ENCODE results near the gene TSEN15. TPM values are rescaled to one million over a fixed set of nuclear protein-coding genes. Genes with fewer than 3 reads are reported as not detected.
A peak's percentile ranks its signal among the peaks of the same experiment; 100 is the strongest.

Gene TSEN15
- 61.3 and 79.9 TPM in 2 replicates for polyA plus RNA-seq (2011; rRNA removed)
- 25.0 and 26.2 TPM in 2 replicates for polyA plus RNA-seq (2012; cell fraction: cytosol; rRNA removed)
- 16.1 and 21.5 TPM in 2 replicates for polyA plus RNA-seq (2012; cell fraction: nucleus; rRNA removed)
- polyA plus RNA-seq (2017; fragmentation: RNase III; extraction: RNeasy Plus Mini Kit Qiagen cat#74134 plus additional on column Dnase treatment) = 35.1 to 37.2 TPM (median 36.7 TPM) in 3 replicates
- 47.1 and 52.9 TPM in 2 replicates for polyA minus RNA-seq (2011; rRNA and poly(A)+ RNA removed)

GRCh38 chr1:184051485-184052193 lies at the start of gene TSEN15:
TSS of gene TSEN15 (plus strand) at chr1:184051730. CDS start at chr1:184051756, 26 bp downstream.
- WGBS (ENCODE audit: missing lambda C conversion rate) = under 1% methylated on average over 17 of the region's 54 CpGs
- ATAC-seq (peak; percentile 98 to 99), FAIRE-seq (peak; percentile 43), DNase-seq (ENCODE audit: low read depth in 1 of 2, low spot score in 1 of 2) (peak; percentile 73 to 84)
- H3K9me3 ChIP-seq = 0 out of 3 replicates have a peak, but pooled peaks cover 3% of the 10 kb centered on the region
- ChIA-PET CTCF (interaction anchor here (0.8 to 1.4 kb wide), 2 partner anchors 134 to 145 kb away, joined by 3 read pairs; no protein-coding TSS in a partner anchor), POLR2A (interaction anchor here (0.6 to 1.3 kb wide), 9 partner anchors 8 to 612 kb away, joined by 3 to 4 read pairs (median 3); no protein-coding TSS in a partner anchor)
- H3K27ac ChIP-seq = peak within 1 kb of the TSS; percentile 91 to 98
- peaks cover 23% of the 10 kb centered on the region for H3K4me1 ChIP-seq
- H3K4me3 ChIP-seq = peak within 1 kb of the TSS; percentile 75
- H3K4me2 ChIP-seq = peak within 1 kb of the TSS; percentile 84
- no peak for TF ChIP-seq HEYL (CRISPR knock-in tag; IDR thresholded peaks at IDR 0.05)
- TF ChIP-seq CHD2 (IDR thresholded peaks at IDR 0.05; ENCODE audit: low read length, partially characterized antibody) = no peak
- no peak for TF ChIP-seq TFCP2L1 (CRISPR knock-in tag; IDR thresholded peaks at IDR 0.05)
- no peak for TF ChIP-seq SMC3 (IDR thresholded peaks at IDR 0.05)
- no peak for TF ChIP-seq NPAS2 (CRISPR knock-in tag; IDR thresholded peaks at IDR 0.05; ENCODE audit: borderline replicate concordance)
- TF ChIP-seq ELK1 (IDR thresholded peaks at IDR 0.05; ENCODE audit: low read depth, low read length) = no peak
- peak; percentile 94 for TF ChIP-seq MAX (IDR thresholded peaks at IDR 0.05)
- no peak for TF ChIP-seq MAZ (IDR thresholded peaks at IDR 0.05; ENCODE audit: borderline replicate concordance, low read depth, low read length)
- no peak for TF ChIP-seq MYC (IDR thresholded peaks at IDR 0.05; ENCODE audit: borderline replicate concordance, low read length)
- TF ChIP-seq RFX5 (IDR thresholded peaks at IDR 0.05) = no peak
- TF ChIP-seq CTCF (IDR thresholded peaks at IDR 0.05) = no peak
- TF ChIP-seq MAFK (IDR thresholded peaks at IDR 0.05; ENCODE audit: partially characterized antibody) = no peak
- TF ChIP-seq HOXA7 (CRISPR knock-in tag; IDR thresholded peaks at IDR 0.05) = no peak
- no peak for TF ChIP-seq ZNF302 (CRISPR knock-in tag; IDR thresholded peaks at IDR 0.05)
- peak; percentile 98 for TF ChIP-seq PHF8 (IDR thresholded peaks at IDR 0.05; ENCODE audit: borderline replicate concordance, low read depth)
- no peak for TF ChIP-seq RARB (CRISPR knock-in tag; IDR thresholded peaks at IDR 0.05)
- TF ChIP-seq FOXS1 (CRISPR knock-in tag; IDR thresholded peaks at IDR 0.05) = no peak
- TF ChIP-seq JUN (IDR thresholded peaks at IDR 0.05) = peak; percentile 91 to 95
- peak; percentile 86; the same call in 1 of the 2 replicates for TF ChIP-seq E2F6 (IDR thresholded peaks at IDR 0.05; ENCODE audit: borderline replicate concordance, low read depth)
- no peak for TF ChIP-seq SREBF2 (IDR thresholded peaks at IDR 0.05)
- no peak for TF ChIP-seq KDM1A (IDR thresholded peaks at IDR 0.05; ENCODE audit: low read depth)
- no peak for TF ChIP-seq RAD21 (conservative IDR thresholded peaks at IDR 0.05 in 1 of 2, IDR thresholded peaks at IDR 0.05 in 1 of 2)
- TF ChIP-seq HOXB13 (CRISPR knock-in tag; IDR thresholded peaks at IDR 0.05; ENCODE audit: low read depth) = no peak
- no peak for TF ChIP-seq JUNB (IDR thresholded peaks at IDR 0.05)
- no peak for TF ChIP-seq CHD4 (IDR thresholded peaks at IDR 0.05; ENCODE audit: borderline replicate concordance)
- no peak for TF ChIP-seq USF2 (IDR thresholded peaks at IDR 0.05)
- no peak for TF ChIP-seq RNF2 (IDR thresholded peaks at IDR 0.05; ENCODE audit: borderline replicate concordance, low read depth)
- TF ChIP-seq FOSB (CRISPR knock-in tag; IDR thresholded peaks at IDR 0.05) = no peak
- TF ChIP-seq ATOH8 (CRISPR knock-in tag; IDR thresholded peaks at IDR 0.05; ENCODE audit: low read depth) = no peak
- TF ChIP-seq TP53 (CRISPR knock-in tag; IDR thresholded peaks at IDR 0.05) = no peak
- no peak for TF ChIP-seq ZFP36 (IDR thresholded peaks at IDR 0.05; ENCODE audit: borderline replicate concordance, partially characterized antibody)
- TF ChIP-seq CBX2 (IDR thresholded peaks at IDR 0.05; ENCODE audit: borderline replicate concordance, low read depth) = no peak
- peak; percentile 86 for TF ChIP-seq POLR2A (IDR thresholded peaks at IDR 0.05; ENCODE audit: low read length)
- TF ChIP-seq CEBPB (IDR thresholded peaks at IDR 0.05) = peak; percentile 53 to 78; a peak in 3 of 4 replicates
- TF ChIP-seq GATA3 (IDR thresholded peaks at IDR 0.05; ENCODE audit: borderline replicate concordance) = peak; percentile 30; the same call in 1 of the 2 replicates
- 0 out of 2 replicates have a peak, but pooled peaks have one; percentile 51 for TF ChIP-seq HOXB5 (CRISPR knock-in tag; IDR thresholded peaks at IDR 0.05)
